ENCODE data around the gene FMNL2.
"Not testable (repeated sequence)": the region's sequence is repeated elsewhere in the genome, so short reads cannot be mapped to it uniquely, and the experiment has no call there.

Gene FMNL2

GRCh38 chr2:152468899-152469692, 134.1 kb downstream of the FMNL2 start:
- no peak for DNase-seq (ENCODE audit: low read depth, low spot score)

GRCh38 chr2:152470861-152471854, 136.2 kb downstream of the FMNL2 start:
- no peak for DNase-seq (ENCODE audit: low read depth, low spot score)

GRCh38 chr2:152472481-152472887, 137.5 kb downstream of the FMNL2 start:
- DNase-seq (ENCODE audit: low read depth, low spot score): no peak

DNA sequence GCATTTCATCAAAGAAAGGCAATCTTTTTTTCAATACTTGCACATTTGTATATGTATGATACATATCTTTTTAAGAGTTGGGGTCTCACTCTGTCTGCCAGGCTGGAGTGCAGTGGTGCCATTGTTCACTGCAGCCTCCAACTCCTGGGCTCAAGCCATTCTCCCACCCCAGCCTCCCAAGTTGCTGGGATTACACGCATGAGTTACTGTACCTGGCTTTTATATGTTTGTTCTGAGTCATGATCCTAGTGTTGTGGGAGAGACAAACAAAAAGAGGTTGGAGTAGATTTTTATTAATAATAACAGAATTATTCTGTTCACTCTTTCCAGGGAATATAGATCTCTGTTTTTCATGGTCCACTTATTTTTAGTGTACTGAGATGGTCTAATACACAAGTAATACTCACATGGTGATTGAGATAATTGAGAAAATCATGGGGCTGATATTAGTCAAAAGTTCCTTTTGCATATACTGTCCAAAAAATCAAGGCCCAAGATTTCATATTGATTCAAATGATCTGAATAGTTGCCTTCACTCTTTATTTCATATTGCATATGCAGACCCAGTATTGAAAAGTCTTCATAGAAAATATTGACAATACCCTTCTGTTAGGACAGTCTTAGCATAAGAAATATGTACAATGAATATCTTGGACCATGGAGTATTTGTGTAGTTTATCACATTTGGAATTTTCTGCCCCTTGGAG, 138.3 kb downstream of the FMNL2 start:
- no peak for DNase-seq (ENCODE audit: low read depth, low spot score)

DNA sequence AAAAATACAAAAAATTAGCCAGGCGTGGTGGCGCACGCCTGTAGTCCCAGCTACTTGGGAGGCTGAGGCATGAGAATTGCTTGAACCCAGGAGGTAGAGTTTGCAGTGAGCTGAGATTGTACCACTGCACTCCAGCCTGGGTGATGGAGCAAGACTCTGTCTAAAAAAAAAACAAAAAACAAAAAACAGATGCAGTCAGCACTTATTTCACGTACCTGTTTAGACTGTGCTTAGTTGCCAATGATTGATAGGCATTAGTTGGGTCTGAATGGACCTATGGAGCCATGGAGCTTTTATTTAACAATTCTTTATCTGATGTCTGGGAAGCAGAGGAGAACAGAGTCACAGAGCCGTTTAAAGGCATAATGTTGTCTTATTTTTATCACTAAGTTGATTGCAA, 139.5 kb downstream of the FMNL2 start:
- not testable (repeated sequence) for DNase-seq (ENCODE audit: low read depth, low spot score)

- DNase-seq (ENCODE audit: low read depth, low spot score): no peak
Observed at GRCh38 chr2:152475982-152476381, 141.0 kb downstream of the FMNL2 start.

- DNase-seq (ENCODE audit: low read depth, low spot score): no peak
Observed at GRCh38 chr2:152477347-152478092, 142.5 kb downstream of the FMNL2 start.

DNA sequence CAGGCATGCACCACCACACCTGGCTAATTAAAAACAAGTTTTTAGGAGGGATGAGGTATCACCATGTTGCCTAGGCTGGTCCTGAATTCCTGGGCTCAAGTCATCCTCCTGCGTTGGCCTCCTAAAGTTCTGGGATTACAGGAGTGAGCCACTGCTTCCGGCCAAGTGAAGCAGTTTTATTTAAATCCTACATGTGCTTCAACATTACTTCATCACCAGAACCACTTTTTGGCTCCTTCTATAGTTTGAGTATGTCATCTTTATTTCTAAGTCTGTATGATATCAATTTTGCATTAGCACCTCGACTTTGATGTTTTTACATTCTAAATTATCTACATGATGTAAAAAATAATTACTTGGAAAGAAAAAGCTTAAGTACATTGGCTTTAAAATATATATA, 144.3 kb downstream of the FMNL2 start:
- no peak for DNase-seq (ENCODE audit: low read depth, low spot score)

DNA sequence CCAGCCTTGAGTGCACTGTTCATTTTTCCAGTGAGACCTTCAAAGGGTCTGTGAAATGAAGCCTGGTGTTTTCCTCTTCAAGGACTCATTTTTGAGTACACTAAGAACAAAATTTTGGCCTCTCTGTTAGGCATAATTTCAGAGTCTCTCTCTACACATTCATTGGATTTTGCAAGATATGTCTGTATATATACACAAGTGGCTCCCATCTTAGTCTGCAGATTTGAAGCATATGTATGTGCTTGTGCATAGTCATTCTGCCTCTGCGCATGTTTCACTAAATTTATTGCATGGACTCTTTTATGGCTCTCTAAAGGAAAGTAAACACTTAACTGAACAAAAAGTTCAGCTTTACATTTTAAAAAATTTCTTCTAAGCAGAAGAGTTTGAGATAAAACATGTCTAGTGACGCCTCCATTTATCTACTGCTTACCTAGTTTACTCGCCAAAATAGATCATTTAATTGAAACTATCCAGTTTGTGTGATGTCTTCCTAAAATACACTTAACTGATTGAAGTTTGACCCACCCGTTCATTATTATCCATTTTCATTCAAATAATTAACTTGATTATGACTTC, 145.9 kb downstream of the FMNL2 start:
- no peak for DNase-seq (ENCODE audit: low read depth, low spot score)

GRCh38 chr2:152481881-152482583, 147.1 kb downstream of the FMNL2 start:
- DNase-seq (ENCODE audit: low read depth, low spot score): no peak

DNA sequence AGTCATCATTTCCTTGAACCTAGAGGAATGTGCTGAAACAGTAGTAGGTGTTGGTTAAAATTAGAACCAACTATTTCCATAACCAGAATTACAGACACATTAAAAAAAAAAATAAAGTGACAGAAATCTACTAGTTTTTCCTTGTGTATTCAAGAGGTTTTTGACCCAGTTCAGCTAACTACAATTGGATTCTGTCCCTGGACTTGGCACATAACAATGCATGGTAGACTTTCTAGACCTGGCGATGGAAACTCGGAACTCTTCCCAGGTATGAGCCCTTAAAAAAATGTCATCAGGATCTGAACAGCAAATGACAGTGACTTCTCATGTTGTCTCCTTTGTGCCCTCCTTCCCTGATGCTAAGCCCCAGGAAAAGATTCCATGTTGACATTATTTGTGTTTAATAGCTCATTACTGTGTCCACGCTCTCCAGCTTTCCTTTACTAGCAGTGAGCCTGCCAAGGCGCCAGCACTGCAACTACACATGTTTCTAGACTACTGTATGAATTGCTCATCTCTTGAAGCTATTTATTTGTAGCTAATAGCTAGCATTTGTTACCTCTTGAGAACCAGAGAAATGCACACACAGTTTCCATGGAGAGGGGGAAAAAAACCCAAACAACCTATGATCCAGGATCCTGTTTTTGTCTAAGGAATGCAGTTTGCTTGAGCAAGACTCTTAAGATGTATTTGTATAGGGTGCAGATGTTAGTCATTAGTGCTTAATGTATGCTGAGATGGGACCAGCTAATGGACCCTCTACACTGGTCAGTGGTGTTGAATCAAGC, 148.5 kb downstream of the FMNL2 start:
- no peak for DNase-seq (ENCODE audit: low read depth, low spot score)

- no peak for DNase-seq (ENCODE audit: low read depth, low spot score)
Observed at GRCh38 chr2:152485954-152486736, 151.2 kb downstream of the FMNL2 start.

- no peak for DNase-seq (ENCODE audit: low read depth, low spot score)
Observed at GRCh38 chr2:152486737-152487400, 151.9 kb downstream of the FMNL2 start.

DNA sequence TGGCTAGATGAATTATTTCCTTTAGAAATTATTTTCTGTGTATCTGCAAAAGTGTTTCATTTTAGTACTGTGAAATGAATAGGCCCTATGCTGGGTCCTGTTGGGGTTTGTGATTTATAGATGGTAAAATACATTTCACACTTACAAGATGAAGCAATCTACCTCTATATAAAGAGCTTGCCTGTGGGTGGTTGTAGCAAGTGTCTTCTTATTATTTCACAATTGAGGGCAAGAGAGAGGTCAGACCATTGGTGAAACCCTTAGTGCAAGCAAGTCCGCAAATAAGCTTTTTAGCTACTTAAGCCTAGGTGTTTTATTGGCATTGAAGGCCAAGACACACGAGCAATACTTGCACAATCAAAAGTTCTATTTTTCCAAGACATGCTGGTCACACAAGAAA, 153.1 kb downstream of the FMNL2 start:
- no peak for DNase-seq (ENCODE audit: low read depth, low spot score)

DNA sequence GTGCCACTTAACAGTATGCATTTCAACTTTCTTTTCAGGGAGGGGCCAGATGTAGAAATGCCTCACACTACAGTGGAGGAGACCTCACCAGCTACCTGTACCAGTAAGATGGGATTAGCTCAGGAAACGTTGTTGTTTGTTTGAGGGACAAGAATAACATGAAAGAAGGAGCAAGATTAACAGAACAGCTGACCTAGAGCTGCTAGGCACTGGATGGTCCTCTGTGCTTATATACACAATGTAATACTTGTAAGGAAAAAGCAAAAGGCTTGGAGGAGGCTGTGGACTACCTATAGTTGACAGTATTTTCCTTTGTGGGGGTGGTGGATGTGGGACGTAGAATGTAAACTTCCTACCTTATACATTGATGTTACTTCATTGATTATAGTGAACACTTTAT, 154.4 kb downstream of the FMNL2 start:
- DNase-seq (ENCODE audit: low read depth, low spot score): no peak

DNA sequence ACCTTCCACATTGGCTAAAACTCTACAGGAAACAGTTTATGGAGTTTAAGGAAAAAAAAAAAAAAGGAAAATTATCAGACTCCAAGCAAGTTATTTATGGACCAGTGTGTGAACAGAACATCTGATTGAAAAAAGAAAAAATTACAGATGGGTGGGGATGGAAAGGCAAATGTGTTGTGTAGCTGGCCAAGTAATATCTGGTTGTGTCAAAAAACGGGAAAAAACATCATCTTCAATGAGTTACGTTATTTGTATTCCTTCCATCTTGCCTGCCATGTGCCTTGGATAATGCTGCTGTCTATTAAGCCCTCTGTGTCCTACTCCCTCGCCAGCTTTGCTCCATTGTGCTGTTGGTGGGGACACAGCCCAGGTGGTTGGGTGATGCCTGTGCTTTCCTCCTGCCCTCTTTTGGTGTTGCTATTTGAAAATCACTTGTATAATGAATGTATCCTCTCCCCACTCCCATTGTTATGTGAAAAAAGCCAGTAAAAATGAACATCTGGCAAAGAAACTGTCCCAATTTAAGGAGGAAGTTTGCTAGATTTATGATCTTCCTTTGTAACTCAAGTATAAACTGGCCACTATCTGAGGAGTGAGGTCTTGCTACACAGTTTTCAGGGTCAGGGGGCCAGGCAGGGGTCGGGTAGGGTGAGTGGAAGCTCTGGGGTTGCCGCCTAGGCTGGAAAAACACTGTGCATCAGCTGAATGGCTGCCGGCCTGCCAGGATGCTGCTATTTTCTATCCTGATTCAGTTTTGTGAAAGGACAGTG, 155.9 kb downstream of the FMNL2 start:
- no peak for DNase-seq (ENCODE audit: low read depth, low spot score)

GRCh38 chr2:152492131-152492530, 157.2 kb downstream of the FMNL2 start:
- DNase-seq (ENCODE audit: low read depth, low spot score): no peak
